Lower leg skin (tissue), 4 donors: ENCODE data around the gene FBXW5. TPM values are rescaled to one million over a fixed set of nuclear protein-coding genes. Genes with fewer than 3 reads are reported as not detected.

ENCODE experiments used
- DNase-seq, 2 donors: peaks; one replicate each; pipeline ENCODE4 v3.0.0-alpha.2; 2019; ENCODE audit warnings: low spot score in 2 of 2
- H3K4me3 ChIP-seq: fragments of 200-600 bp; sonication (generic); 2 replicates; pipeline ENCODE4 v1.5.1; 2017; ENCODE audit warnings: mild to moderate bottlenecking, low read depth; ENCODE audit not compliant: poor library complexity, severe bottlenecking
- POLR2A ChIP-seq, 2 donors: fragments of 450-650 bp; IDR thresholded peaks; one replicate each; pipeline ENCODE4 v1.6.1; 2016 to 2017; ENCODE audit warnings: antibody characterized with exemption in 2 of 2, mild to moderate bottlenecking in 1 of 2, moderate library complexity in 1 of 2
- WGBS, 2 donors: methylation state at CpG; one replicate each; pipeline ENCODE4 v1.1.5; 2018; 5-methylcytosine and 5-hydroxymethylcytosine counted together
- intact Hi-C: fragments of 100-400 bp; cut with DNase I; formaldehyde crosslinking; loops from one replicate; pipeline ENCODE4 v1.15.0; 2023; ENCODE audit warnings: low total_unique reads
- total RNA-seq, 4 donors: library from RNA; depleted of rRNA; stranded (reverse); fragments of >200 nt; gene quantifications; one replicate each; pipeline ENCODE4 v1.1.0, GENCODE V29; 2016
- TF ChIP-seq, protein P1 (sequence below), 3 donors: fragments of 450-650 bp; IDR thresholded peaks; one replicate each; pipeline ENCODE4 v1.5.1; 2016; ENCODE audit warnings: antibody characterized with exemption in 3 of 3, mild to moderate bottlenecking in 3 of 3, moderate library complexity in 2 of 3

The FBXW5 gene
- total RNA-seq, 4 donors from 2014 or later: 145 to 182 (median 154) TPM

DNA sequence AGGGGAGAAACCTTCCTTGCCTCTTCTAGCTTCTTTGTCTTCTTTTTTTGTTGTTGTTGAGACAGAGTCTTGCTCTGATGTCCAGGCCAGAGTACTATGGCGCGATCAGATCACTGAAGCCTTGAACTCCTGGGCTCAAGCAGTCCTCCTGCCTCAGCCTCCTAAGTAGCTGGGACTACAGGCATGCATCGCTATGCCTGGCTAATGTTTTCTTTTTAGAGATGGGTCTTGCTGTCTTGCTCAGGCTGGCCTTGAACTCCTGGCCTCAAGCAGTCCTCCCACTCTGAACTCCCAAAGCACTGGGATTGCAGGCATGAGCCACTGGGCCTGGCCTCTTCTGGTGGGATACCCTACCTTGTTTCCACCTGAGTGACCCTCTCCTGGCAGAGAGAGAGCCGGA is 44.3 kb upstream of the FBXW5 start:
- TF ChIP-seq, protein P1, sequence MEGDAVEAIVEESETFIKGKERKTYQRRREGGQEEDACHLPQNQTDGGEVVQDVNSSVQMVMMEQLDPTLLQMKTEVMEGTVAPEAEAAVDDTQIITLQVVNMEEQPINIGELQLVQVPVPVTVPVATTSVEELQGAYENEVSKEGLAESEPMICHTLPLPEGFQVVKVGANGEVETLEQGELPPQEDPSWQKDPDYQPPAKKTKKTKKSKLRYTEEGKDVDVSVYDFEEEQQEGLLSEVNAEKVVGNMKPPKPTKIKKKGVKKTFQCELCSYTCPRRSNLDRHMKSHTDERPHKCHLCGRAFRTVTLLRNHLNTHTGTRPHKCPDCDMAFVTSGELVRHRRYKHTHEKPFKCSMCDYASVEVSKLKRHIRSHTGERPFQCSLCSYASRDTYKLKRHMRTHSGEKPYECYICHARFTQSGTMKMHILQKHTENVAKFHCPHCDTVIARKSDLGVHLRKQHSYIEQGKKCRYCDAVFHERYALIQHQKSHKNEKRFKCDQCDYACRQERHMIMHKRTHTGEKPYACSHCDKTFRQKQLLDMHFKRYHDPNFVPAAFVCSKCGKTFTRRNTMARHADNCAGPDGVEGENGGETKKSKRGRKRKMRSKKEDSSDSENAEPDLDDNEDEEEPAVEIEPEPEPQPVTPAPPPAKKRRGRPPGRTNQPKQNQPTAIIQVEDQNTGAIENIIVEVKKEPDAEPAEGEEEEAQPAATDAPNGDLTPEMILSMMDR (IDR thresholded peaks at IDR 0.05): no peak
- TF ChIP-seq POLR2A (IDR thresholded peaks at IDR 0.05): no peak
- H3K4me3 ChIP-seq: no peak overlapping the region
- WGBS, 2 donors: 96 to 97% methylated on average over 4 of the region's 4 CpGs
- no peak for DNase-seq
- intact Hi-C loops: no loop called here

DNA sequence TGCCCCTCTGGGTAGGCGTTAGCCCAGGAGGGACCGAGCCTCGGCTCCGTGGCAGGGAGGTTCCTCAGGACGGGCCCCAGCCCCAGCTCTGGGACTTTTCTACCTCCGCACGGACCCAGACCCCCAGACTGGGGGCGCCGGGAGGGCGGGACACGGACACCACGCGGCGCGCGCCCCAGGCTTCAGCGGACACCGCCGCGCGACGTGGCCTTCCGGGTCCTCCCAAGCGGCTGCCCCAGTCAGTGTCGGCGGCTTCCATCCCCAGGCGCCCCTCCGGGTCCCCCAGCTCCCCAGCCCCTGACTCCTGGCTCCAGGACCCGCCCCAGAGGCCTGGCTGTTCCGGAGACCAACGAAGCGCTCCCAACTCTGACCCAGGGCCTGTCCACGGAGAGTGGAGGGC is 41.3 kb upstream of the FBXW5 start:
- TF ChIP-seq, protein P1 (IDR thresholded peaks at IDR 0.05): no peak
- TF ChIP-seq POLR2A (IDR thresholded peaks at IDR 0.05): no peak
- intact Hi-C loops: no loop called here
- no peak overlapping the region for H3K4me3 ChIP-seq
- DNase-seq: no peak
- WGBS, 2 donors: 25 to 32% methylated on average over 10 to 33 of the region's 33 CpGs

DNA sequence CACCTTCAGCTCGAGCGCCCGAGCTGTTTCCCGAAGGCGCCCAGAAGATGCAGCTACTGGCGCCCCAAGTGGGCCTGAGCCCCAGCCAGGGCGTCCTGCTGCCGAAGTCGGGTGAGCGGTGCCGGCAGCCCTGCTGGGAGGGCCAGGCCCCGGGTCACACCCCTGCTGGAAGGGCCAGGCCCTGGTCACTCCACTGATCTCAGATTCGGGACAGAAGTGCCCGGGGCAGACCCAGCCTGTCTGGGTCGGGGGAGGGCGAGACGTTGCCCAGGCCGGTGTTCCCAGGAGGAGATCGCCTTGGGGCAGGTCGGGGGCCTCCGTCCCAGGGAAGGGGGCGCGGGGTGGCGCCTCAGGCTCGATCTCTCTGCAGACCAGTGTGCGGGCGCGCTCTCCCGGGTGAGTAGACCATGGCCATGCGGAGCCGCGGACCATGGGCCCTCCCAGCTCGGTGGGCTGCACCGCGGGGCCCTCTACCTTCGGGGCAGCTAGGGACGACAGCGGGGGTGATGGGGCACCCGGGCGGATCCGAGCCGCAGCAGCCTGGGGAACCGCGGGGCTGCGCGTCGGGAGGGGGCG is 40.6 kb upstream of the FBXW5 start:
- DNase-seq: no peak
- 15 to 17% methylated on average over 21 to 24 of the region's 48 CpGs for WGBS, 2 donors
- no peak overlapping the region for H3K4me3 ChIP-seq
- intact Hi-C loops: no loop called here
- no peak for TF ChIP-seq POLR2A (IDR thresholded peaks at IDR 0.05)
- TF ChIP-seq, protein P1 (IDR thresholded peaks at IDR 0.05): no peak

GRCh38 chr9:136984464-136985026 is 40.0 kb upstream of the FBXW5 start:
- no peak for TF ChIP-seq POLR2A (IDR thresholded peaks at IDR 0.05)
- TF ChIP-seq, protein P1 (IDR thresholded peaks at IDR 0.05): no peak
- 51 to 55% methylated on average over 23 to 29 of the region's 29 CpGs for WGBS, 2 donors
- H3K4me3 ChIP-seq: no peak overlapping the region
- intact Hi-C loops: no loop called here
- DNase-seq: no peak

GRCh38 chr9:136983656-136984314 is 39.2 kb upstream of the FBXW5 start:
- 77 to 98% methylated on average over 4 to 11 of the region's 11 CpGs for WGBS, 2 donors
- intact Hi-C loops: no loop called here
- TF ChIP-seq POLR2A (IDR thresholded peaks at IDR 0.05): no peak
- TF ChIP-seq, protein P1 (IDR thresholded peaks at IDR 0.05): peak in 1 of 3 donors; percentile 46
- H3K4me3 ChIP-seq: no peak overlapping the region
- DNase-seq: no peak
